Endothelial cell of umbilical vein (primary cell): Measurements from ENCODE around the gene LTO1. TPM values are rescaled to one million over a fixed set of nuclear protein-coding genes. Genes with fewer than 3 reads are reported as not detected.

Experiments
- BruUV-seq: library from RNA; stranded (reverse); fragments of 400-500 nt; replicated peaks from 2 replicates; lab custom pipeline; 2021; lab: Mats Ljungman, UMichigan
- CTCF ChIA-PET: fragments of 300-600, 350-600 bp; sonication (Branson Sonifier 250); formaldehyde crosslinking; loops from one replicate; lab custom pipeline; 2021; ENCODE audit warnings: antibody characterized with exemption, inconsistent platforms; lab: Charles Lee
- POLR2A ChIA-PET: fragments of 300-600, 350-600 bp; sonication (Branson Sonifier 250); formaldehyde crosslinking; loops from one replicate; lab custom pipeline; 2021; ENCODE audit warnings: antibody characterized with exemption, inconsistent platforms; lab: Charles Lee
- DNase-seq: peaks from one replicate; pipeline ENCODE4 v3.0.0-alpha.2; 2011; ENCODE audit warnings: low read depth, low spot score
- FAIRE-seq: peaks from 2 replicates; lab custom pipeline; 2011; peaks lifted over from hg19 to GRCh38; lab: Jason Lieb, UNC
- H2AFZ ChIP-seq: 2 replicates; pipeline ENCODE4 v1.6.0; 2012; ENCODE audit warnings: low read depth, low read length, control low read depth, inconsistent platforms
- H3K27ac ChIP-seq: 2 replicates; pipeline ENCODE4 v1.5.1; 2011; ENCODE audit warnings: low read depth, mild to moderate bottlenecking, control low read depth, low read length, moderate library complexity; ENCODE audit not compliant: insufficient read depth
- H3K27me3 ChIP-seq, 2 experiments: 2 replicates each; pipeline versions ENCODE4 v1.6.0 to v1.6.1; 2011; ENCODE audit warnings: low read length in 2 of 2, mixed read lengths in 1 of 2; ENCODE audit not compliant: control insufficient read depth in 2 of 2, insufficient read depth in 2 of 2
- H3K36me3 ChIP-seq, 2 experiments: 2 replicates in 1 of 2; 3 replicates in 1 of 2; pipeline ENCODE4 v1.5.1; 2011; ENCODE audit warnings: low read length in 2 of 2, mild to moderate bottlenecking in 1 of 2, moderate library complexity in 1 of 2; ENCODE audit not compliant: control insufficient read depth in 2 of 2, insufficient read depth in 2 of 2; ENCODE audit errors: extremely low read depth in 1 of 2
- H3K4me1 ChIP-seq: 3 replicates; pipeline ENCODE4 v1.5.1; 2011; ENCODE audit warnings: mild to moderate bottlenecking, low read length; ENCODE audit not compliant: control insufficient read depth, insufficient read depth; ENCODE audit errors: extremely low read depth
- H3K4me2 ChIP-seq: 2 replicates; pipeline ENCODE4 v1.6.1; 2011; ENCODE audit warnings: low read length, control low read depth, mixed read lengths; ENCODE audit not compliant: insufficient read depth
- H3K4me3 ChIP-seq, 3 experiments: fragments of 200-600 bp in 1 of 3; sonication (generic), shearing (Covaris generic) in 1 of 3; replicated peaks in 1 of 3; 2 replicates each; pipeline ENCODE4 v1.5.1; 2011 to 2016; ENCODE audit warnings: control low read depth in 3 of 3, low read length in 3 of 3, mild to moderate bottlenecking in 2 of 3, inconsistent platforms in 1 of 3, low read depth in 1 of 3, moderate library complexity in 1 of 3; ENCODE audit not compliant: insufficient read depth in 1 of 3
- H3K79me2 ChIP-seq: 2 replicates; pipeline ENCODE4 v1.6.0; 2012; ENCODE audit warnings: low read length, inconsistent platforms; ENCODE audit not compliant: control insufficient read depth, insufficient read depth
- H3K9ac ChIP-seq: replicated peaks from 2 replicates; pipeline ENCODE3; 2011; ENCODE audit warnings: low read length, control low read depth; ENCODE audit not compliant: insufficient read depth; ENCODE audit errors: extremely low read depth
- H3K9me1 ChIP-seq: replicated peaks from 3 replicates; pipeline ENCODE4 v1.6.0; 2011; ENCODE audit warnings: mild to moderate bottlenecking, low read length; ENCODE audit not compliant: control insufficient read depth, insufficient read depth; ENCODE audit errors: extremely low read depth
- H3K9me3 ChIP-seq: replicated peaks from 2 replicates; pipeline ENCODE4 v1.5.1; 2012; ENCODE audit warnings: low read length, inconsistent platforms; ENCODE audit not compliant: control insufficient read depth, insufficient read depth
- H4K20me1 ChIP-seq: replicated peaks from 2 replicates; pipeline ENCODE3; 2011; ENCODE audit warnings: mild to moderate bottlenecking, low read length; ENCODE audit not compliant: control insufficient read depth, insufficient read depth; ENCODE audit errors: extremely low read depth
- EZH2 ChIP-seq: IDR thresholded peaks from 2 replicates; pipeline ENCODE4 v1.6.1; 2012; ENCODE audit warnings: borderline replicate concordance, low read depth, mild to moderate bottlenecking, moderate library complexity, low read length, inconsistent platforms; ENCODE audit not compliant: severe bottlenecking
- FOS ChIP-seq: IDR thresholded peaks from 2 replicates; pipeline ENCODE4 v1.6.1; 2011; ENCODE audit warnings: mild to moderate bottlenecking, low read length, moderate library complexity, borderline replicate concordance; ENCODE audit not compliant: insufficient read depth
- GATA2 ChIP-seq: IDR thresholded peaks from 2 replicates; pipeline ENCODE4 v1.7.0; 2011; ENCODE audit warnings: low read depth, mild to moderate bottlenecking, moderate library complexity, mixed read lengths, low read length; ENCODE audit not compliant: insufficient read length, insufficient read depth
- JUN ChIP-seq: IDR thresholded peaks from 2 replicates; pipeline ENCODE4 v1.6.1; 2011; ENCODE audit warnings: borderline replicate concordance, low read depth; ENCODE audit not compliant: insufficient read length, insufficient read depth
- MYC ChIP-seq: IDR thresholded peaks from one replicate; pipeline ENCODE4 v1.6.1; 2011; ENCODE audit warnings: mild to moderate bottlenecking, low read depth, low read length
- POLR2A ChIP-seq: IDR thresholded peaks from 2 replicates; pipeline ENCODE4 v1.6.1; 2012; ENCODE audit warnings: low read depth, mild to moderate bottlenecking, control low read depth, low read length
- POLR2AphosphoS5 ChIP-seq: IDR thresholded peaks from 2 replicates; pipeline ENCODE4 v1.6.1; 2012; ENCODE audit warnings: low read depth, mild to moderate bottlenecking, control low read depth, low read length, moderate library complexity; ENCODE audit not compliant: insufficient read depth
- dilution Hi-C: fragments of 300-500 bp; cut with MboI; formaldehyde crosslinking; loops from one replicate; pipeline ENCODE4 v1.15.0; 2019; ENCODE audit warnings: low sequenced_read_pairs; ENCODE audit not compliant: extremely low pct_ligation_motif_present
- intact Hi-C: fragments of 100-400 bp; cut with micrococcal nuclease; formaldehyde crosslinking; loops from one replicate; pipeline ENCODE4 v1.10.0; 2022
- polyA plus RNA-seq, 4 experiments: library from polyadenylated mRNA; depleted of rRNA in 3 of 4; stranded (reverse) in 3 of 4; unstranded in 1 of 4; fragments of >200 nt; gene quantifications; 2 replicates each; pipeline versions ENCODE4 v1.2.1 to v1.2.3, GENCODE V29; 2011 to 2012; ENCODE audit warnings: missing spikeins in 1 of 4
- total RNA-seq: library from RNA; stranded (reverse); gene quantifications from 2 replicates; pipeline ENCODE4 v1.2.3, GENCODE V29; 2021
- TF ChIP-seq, protein P1 (sequence below), 2 donors: IDR thresholded peaks; 1 replicate in 1 of 2; 2 replicates in 1 of 2; pipeline ENCODE4 v1.5.1; 2011; ENCODE audit warnings: low read length in 2 of 2, mild to moderate bottlenecking in 2 of 2, moderate library complexity in 2 of 2, control low read depth in 1 of 2, inconsistent platforms in 1 of 2, low read depth in 1 of 2; ENCODE audit not compliant: insufficient read depth in 1 of 2; ENCODE audit errors: extremely low read depth in 1 of 2
- TF ChIP-seq, protein P2 (sequence below): IDR thresholded peaks from 2 replicates; pipeline ENCODE4 v1.6.1; 2011; ENCODE audit not compliant: insufficient read depth, insufficient read length

The LTO1 gene
- total and polyA plus RNA-seq, 2 donors (not counting 3 experiments of a cell fraction or from before 2014, with no cell fraction given), result 26.8 to 30.9 TPM

GRCh38 chr11:69708736-69709401 lies 33.7 kb upstream of the LTO1 start:
- FAIRE-seq, result no peak
- no peaks in the 10 kb centered on the region for H3K4me1 ChIP-seq
- H3K27ac ChIP-seq, result no peak overlapping the region
- intact Hi-C loops (no loop called here), dilution Hi-C loops (no loop called here)
- POLR2A ChIA-PET, result no interaction called here
- H3K4me2 ChIP-seq, result no peak overlapping the region
- no peak overlapping the region for H3K9ac ChIP-seq
- CTCF ChIA-PET, result interaction anchor here (0.8 to 1.5 kb wide), 8 partner anchors 9 to 488 kb away, joined by 3 to 5 read pairs (median 3); no protein-coding TSS in a partner anchor
- no peaks in the 10 kb centered on the region for H3K36me3 ChIP-seq
- H3K27me3 ChIP-seq, result peaks cover 32 to 34% of the 10 kb centered on the region in 2 experiments
- DNase-seq, result no peak
- no peak overlapping the region for H3K4me3 ChIP-seq
- H3K79me2 ChIP-seq, result no peaks in the 10 kb centered on the region
- TF ChIP-seq MYC (no peak), FOS (no peak), EZH2 (no peak), GATA2 (no peak), POLR2AphosphoS5 (no peak), POLR2A (no peak), JUN (no peak)
- TF ChIP-seq, protein P1, sequence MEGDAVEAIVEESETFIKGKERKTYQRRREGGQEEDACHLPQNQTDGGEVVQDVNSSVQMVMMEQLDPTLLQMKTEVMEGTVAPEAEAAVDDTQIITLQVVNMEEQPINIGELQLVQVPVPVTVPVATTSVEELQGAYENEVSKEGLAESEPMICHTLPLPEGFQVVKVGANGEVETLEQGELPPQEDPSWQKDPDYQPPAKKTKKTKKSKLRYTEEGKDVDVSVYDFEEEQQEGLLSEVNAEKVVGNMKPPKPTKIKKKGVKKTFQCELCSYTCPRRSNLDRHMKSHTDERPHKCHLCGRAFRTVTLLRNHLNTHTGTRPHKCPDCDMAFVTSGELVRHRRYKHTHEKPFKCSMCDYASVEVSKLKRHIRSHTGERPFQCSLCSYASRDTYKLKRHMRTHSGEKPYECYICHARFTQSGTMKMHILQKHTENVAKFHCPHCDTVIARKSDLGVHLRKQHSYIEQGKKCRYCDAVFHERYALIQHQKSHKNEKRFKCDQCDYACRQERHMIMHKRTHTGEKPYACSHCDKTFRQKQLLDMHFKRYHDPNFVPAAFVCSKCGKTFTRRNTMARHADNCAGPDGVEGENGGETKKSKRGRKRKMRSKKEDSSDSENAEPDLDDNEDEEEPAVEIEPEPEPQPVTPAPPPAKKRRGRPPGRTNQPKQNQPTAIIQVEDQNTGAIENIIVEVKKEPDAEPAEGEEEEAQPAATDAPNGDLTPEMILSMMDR (IDR thresholded peaks at IDR 0.05; ENCODE audit: extremely low read depth in 1 of 2, insufficient read depth in 1 of 2, low read depth in 1 of 2, low read length in 2 of 2), result no peak
- TF ChIP-seq, protein P2, sequence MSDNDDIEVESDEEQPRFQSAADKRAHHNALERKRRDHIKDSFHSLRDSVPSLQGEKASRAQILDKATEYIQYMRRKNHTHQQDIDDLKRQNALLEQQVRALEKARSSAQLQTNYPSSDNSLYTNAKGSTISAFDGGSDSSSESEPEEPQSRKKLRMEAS, result no peak
- no peak overlapping the region for H2AFZ ChIP-seq
- H4K20me1 ChIP-seq, result no peaks in the 10 kb centered on the region
- H3K9me3 ChIP-seq, result no peaks in the 10 kb centered on the region
- no peaks in the 10 kb centered on the region for H3K9me1 ChIP-seq
- BruUV-seq, result no TSS peak
